Measurements from ENCODE around the gene FAIM2. TPM values are rescaled to one million over a fixed set of nuclear protein-coding genes. Genes with fewer than 3 reads are reported as not detected.

FAIM2 gene
- total and polyA plus RNA-seq, 9 of the 15 experiments (the other 6 are each of a cell fraction or from before 2014, with no cell fraction given), result 0.01 to 0.10 TPM; not detected in 7

GRCh38 chr12:49842519-49843352 lies 61.0 kb downstream of the FAIM2 start, which contains the start of gene BCDIN3D (continued):
- TF ChIP-seq ZHX1 (conservative IDR thresholded peaks at IDR 0.05; ENCODE audit: low read length) (0 out of 2 replicates have a peak, but pooled peaks have one; percentile 27), TAF7 (tag; IDR thresholded peaks at IDR 0.05) (peak; percentile 60; the same call in 1 of the 2 replicates), TBL1XR1 (IDR thresholded peaks at IDR 0.05; ENCODE audit: low read length in 2 of 2) (no peak), POLR2AphosphoS5 (IDR thresholded peaks at IDR 0.05; ENCODE audit: control insufficient read depth, insufficient read depth, low read depth, low read length) (peak; percentile 78; the same call in 1 of the 2 replicates), ELF1 (tag; IDR thresholded peaks at IDR 0.05) (peak; percentile 84), PHF21A (IDR thresholded peaks at IDR 0.05; ENCODE audit: borderline replicate concordance, low read depth) (0 out of 2 replicates have a peak, but pooled peaks have one; percentile 30), SIN3B (IDR thresholded peaks at IDR 0.05; ENCODE audit: low read depth) (peak; percentile 34; the same call in 1 of the 2 replicates), BRD4 (IDR thresholded peaks at IDR 0.05) (0 out of 2 replicates have a peak, but pooled peaks have one; percentile 31), KDM5B (IDR thresholded peaks at IDR 0.05; ENCODE audit: insufficient replicate concordance, low read depth, low read length) (peak; percentile 84), KAT7 (CRISPR knock-in tag; IDR thresholded peaks at IDR 0.05; ENCODE audit: borderline replicate concordance) (0 out of 2 replicates have a peak, but pooled peaks have one; percentile 68), ZNF592 (IDR thresholded peaks at IDR 0.05) (peak; percentile 53; the same call in 1 of the 2 replicates), ZBED1 (IDR thresholded peaks at IDR 0.05) (peak; percentile 70; the same call in 1 of the 2 replicates), CXXC5 (CRISPR knock-in tag; IDR thresholded peaks at IDR 0.05) (peak; percentile 69)
- TF ChIP-seq, protein P1, sequence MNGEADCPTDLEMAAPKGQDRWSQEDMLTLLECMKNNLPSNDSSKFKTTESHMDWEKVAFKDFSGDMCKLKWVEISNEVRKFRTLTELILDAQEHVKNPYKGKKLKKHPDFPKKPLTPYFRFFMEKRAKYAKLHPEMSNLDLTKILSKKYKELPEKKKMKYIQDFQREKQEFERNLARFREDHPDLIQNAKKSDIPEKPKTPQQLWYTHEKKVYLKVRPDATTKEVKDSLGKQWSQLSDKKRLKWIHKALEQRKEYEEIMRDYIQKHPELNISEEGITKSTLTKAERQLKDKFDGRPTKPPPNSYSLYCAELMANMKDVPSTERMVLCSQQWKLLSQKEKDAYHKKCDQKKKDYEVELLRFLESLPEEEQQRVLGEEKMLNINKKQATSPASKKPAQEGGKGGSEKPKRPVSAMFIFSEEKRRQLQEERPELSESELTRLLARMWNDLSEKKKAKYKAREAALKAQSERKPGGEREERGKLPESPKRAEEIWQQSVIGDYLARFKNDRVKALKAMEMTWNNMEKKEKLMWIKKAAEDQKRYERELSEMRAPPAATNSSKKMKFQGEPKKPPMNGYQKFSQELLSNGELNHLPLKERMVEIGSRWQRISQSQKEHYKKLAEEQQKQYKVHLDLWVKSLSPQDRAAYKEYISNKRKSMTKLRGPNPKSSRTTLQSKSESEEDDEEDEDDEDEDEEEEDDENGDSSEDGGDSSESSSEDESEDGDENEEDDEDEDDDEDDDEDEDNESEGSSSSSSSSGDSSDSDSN (IDR thresholded peaks at IDR 0.05; ENCODE audit: borderline replicate concordance in 1 of 2, low read depth in 2 of 2, low read length in 2 of 2), result 0 out of 4 replicates have a peak, but pooled peaks have one; percentile 17 to 21
- TF ChIP-seq, protein P2, sequence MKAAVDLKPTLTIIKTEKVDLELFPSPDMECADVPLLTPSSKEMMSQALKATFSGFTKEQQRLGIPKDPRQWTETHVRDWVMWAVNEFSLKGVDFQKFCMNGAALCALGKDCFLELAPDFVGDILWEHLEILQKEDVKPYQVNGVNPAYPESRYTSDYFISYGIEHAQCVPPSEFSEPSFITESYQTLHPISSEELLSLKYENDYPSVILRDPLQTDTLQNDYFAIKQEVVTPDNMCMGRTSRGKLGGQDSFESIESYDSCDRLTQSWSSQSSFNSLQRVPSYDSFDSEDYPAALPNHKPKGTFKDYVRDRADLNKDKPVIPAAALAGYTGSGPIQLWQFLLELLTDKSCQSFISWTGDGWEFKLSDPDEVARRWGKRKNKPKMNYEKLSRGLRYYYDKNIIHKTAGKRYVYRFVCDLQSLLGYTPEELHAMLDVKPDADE (conservative IDR thresholded peaks at IDR 0.05; ENCODE audit: control insufficient read depth, low read depth, low read length), result peak; percentile 34; the same call in 1 of the 2 replicates
